HG03342 (cell line): ENCODE data around the gene ATP11A.

ENCODE experiments used
- ATAC-seq: cut with Tn5 transposase; IDR thresholded peaks from one replicate; pipeline ENCODE4 v1.9.1; 2021; ENCODE audit warnings: mild to moderate bottlenecking, moderate library complexity; ENCODE audit not compliant: unreplicated experiment

ATP11A gene

GRCh38 chr13:112888238-112889111 lies 198.6 kb downstream of the ATP11A start:
- ATAC-seq, result no peak

- ATAC-seq, result no peak
These were observed 199.8 kb downstream of the ATP11A start for GRCh38 chr13:112889351-112890290.

- no peak for ATAC-seq
These were observed 200.7 kb downstream of the ATP11A start for GRCh38 chr13:112890316-112891145.

GRCh38 chr13:112891477-112892401 lies 201.9 kb downstream of the ATP11A start:
- no peak for ATAC-seq

GRCh38 chr13:112892426-112893206 lies 202.8 kb downstream of the ATP11A start:
- no peak for ATAC-seq

- no peak for ATAC-seq
These were observed 203.3 kb downstream of the ATP11A start for GRCh38 chr13:112893207-112893569.

- ATAC-seq, result peak; percentile 48
These were observed 204.0 kb downstream of the ATP11A start for GRCh38 chr13:112893570-112894422.

- no peak for ATAC-seq
These were observed 204.5 kb downstream of the ATP11A start for GRCh38 chr13:112894423-112894672.

- ATAC-seq, result no peak
These were observed 205.0 kb downstream of the ATP11A start for GRCh38 chr13:112894673-112895481.

GRCh38 chr13:112895521-112896465 lies 206.0 kb downstream of the ATP11A start:
- ATAC-seq, result no peak

- ATAC-seq, result no peak
These were observed 207.1 kb downstream of the ATP11A start for GRCh38 chr13:112896736-112897602.

GRCh38 chr13:112897603-112897955 lies 207.7 kb downstream of the ATP11A start:
- no peak for ATAC-seq

GRCh38 chr13:112897956-112898620 lies 208.2 kb downstream of the ATP11A start:
- ATAC-seq, result no peak

GRCh38 chr13:112898621-112899280 lies 208.9 kb downstream of the ATP11A start:
- no peak for ATAC-seq
